Heart right ventricle (tissue), 16 donors: ENCODE results near the gene KSR2. TPM values are rescaled to one million over a fixed set of nuclear protein-coding genes. Genes with fewer than 3 reads are reported as not detected.

Source experiments
- ATAC-seq, 8 donors: fragments of 200-7000 bp; cut with Tn5 transposase; one replicate each; pipeline ENCODE4 v1.9.1; 2020; ENCODE audit warnings: mild to moderate bottlenecking in 8 of 8, moderate library complexity in 8 of 8, moderate number of reproducible peaks in 1 of 8
- DNase-seq, 2 donors: peaks; one replicate each; pipeline ENCODE4 v3.0.0-alpha.2; 2020
- H3K27ac ChIP-seq, 10 donors: fragments of 200-600 bp; sonication (generic) in 2 of 10; one replicate each; pipeline versions ENCODE4 v1.5.0 to v1.8.0; 2020 to 2022; ENCODE audit warnings: mild to moderate bottlenecking in 3 of 10
- H3K27me3 ChIP-seq, 7 donors: fragments of 200-600 bp; one replicate each; pipeline ENCODE4 v1.8.0; 2021 to 2022; ENCODE audit warnings: mild to moderate bottlenecking in 2 of 7
- H3K36me3 ChIP-seq, 9 donors: fragments of 200-600 bp; sonication (generic) in 1 of 9; one replicate each; pipeline versions ENCODE4 v1.5.0 to v1.8.0; 2020 to 2022; ENCODE audit warnings: mild to moderate bottlenecking in 2 of 9
- H3K4me1 ChIP-seq, 9 donors: fragments of 200-600 bp; sonication (generic) in 1 of 9; one replicate each; pipeline versions ENCODE4 v1.5.0 to v1.8.0; 2020 to 2022; ENCODE audit warnings: mild to moderate bottlenecking in 4 of 9
- H3K4me3 ChIP-seq, 10 donors: fragments of 200-600 bp; sonication (generic) in 2 of 10; one replicate each; pipeline versions ENCODE4 v1.5.0 to v1.8.0; 2020 to 2022; ENCODE audit warnings: mild to moderate bottlenecking in 7 of 10, moderate library complexity in 2 of 10
- H3K9me3 ChIP-seq, 11 donors: fragments of 200-600 bp in 10 of 11; sonication (generic) in 2 of 11; one replicate each; pipeline versions ENCODE4 v1.5.0 to v1.8.0; 2013 to 2022; ENCODE audit warnings: mild to moderate bottlenecking in 2 of 11, control low read depth in 1 of 11, moderate library complexity in 1 of 11
- CTCF ChIP-seq, 9 donors: fragments of 200-600 bp; sonication (generic) in 2 of 9; IDR thresholded peaks; one replicate each; pipeline versions ENCODE4 v1.5.0 to v1.8.0; 2021 to 2022; ENCODE audit warnings: antibody characterized with exemption in 9 of 9, mild to moderate bottlenecking in 5 of 9, moderate library complexity in 1 of 9
- WGBS, 2 donors: extraction: QIAGEN DNeasy Blood & Tissue Kit; methylation state at CpG; one replicate each; pipeline ENCODE4 v1.1.7; 2013; ENCODE audit warnings: inconsistent platforms in 1 of 2; 5-methylcytosine and 5-hydroxymethylcytosine counted together
- intact Hi-C, 10 donors: fragments of 100-400 bp; cut with DNase I; formaldehyde crosslinking; loops; one replicate each; pipeline versions ENCODE4 v1.11.1 to v1.14.2; 2022
- polyA plus RNA-seq, 2 donors: library from polyadenylated mRNA; stranded (reverse); fragments of 200-250 nt; gene quantifications; one replicate each; pipeline ENCODE4 v1.2.3, GENCODE V29; 2013
- total RNA-seq, 10 donors: library from RNA; stranded (reverse); fragmentation: NEBNext Ultra II Directional in 3 of 10; extraction: Animal tissue kit (Norgen Biotek cat#: 25700) in 3 of 10; gene quantifications; one replicate each; pipeline versions ENCODE4 v1.2.1 to v1.2.4, GENCODE V29; 2021 to 2023
- donor health status: Arrhythmogenic right ventricular cardiomyopathy.
- donor health status: ischemic (EF 13 %, LVEDD 7.1; RV severe dilation, severe dysfunction).
- donor health status: healthy with polysubstance abuse.
- donor health status: DM: no; HTN: yes; CAD: no.
- donor health status: DM: no; HTN: no; CAD: no.
- donor health status: ischemic (EF 25% LVEDD 6.9; RV normal size, moderate dysfunction).
- donor health status: ischemic (EF 25% LVEDD 5.7; RV mildly dilated, moderate dysfunction).
- donor health status: healthy.
- donor health status: DM: yes; HTN: yes; CAD: no.
- donor health status: Ischemic cardiomyopathy.
- donor health status: ischemic (EF 35%, LVEDD 5.7; RV mildly dilated, moderate dysfunction).
- donor health status: nonischemic (EF 11% LVEDD 7.7; RV severe dilation, severe dysfunction).
- donor health status: DM: yes; HTN: yes; CAD: no.
- donor health status: PGD.
- donor health status: ischemic (EF 29% LVEDD 5.4; RV normal size, mild dysfunction).
- donor health status: nonischemic (EF 23%, LVEDD 6.1; RV moderate dilation, normal function).

Gene KSR2
- total and polyA plus RNA-seq, 12 donors = 0.02 TPM; not detected in 9

- no peak for ATAC-seq
Observed at GRCh38 chr12:117977373-117977772, 8.6 kb upstream of the KSR2 start.

GRCh38 chr12:117975006-117975405, 6.2 kb upstream of the KSR2 start:
- TF ChIP-seq CTCF (IDR thresholded peaks at IDR 0.05) = no peak
- H3K9me3 ChIP-seq = peaks cover 0 to 21% (median 9%) of the 10 kb centered on the region in 11 donors
- no peak for ATAC-seq

More at GRCh38 chr12:117977373-117977772, 8.6 kb upstream of the KSR2 start:
- 92 to 98% methylated on average over 1 of the region's 1 CpG for WGBS, 2 donors
- no peak overlapping the region for H3K4me3 ChIP-seq
- no peaks in the 10 kb centered on the region for H3K36me3 ChIP-seq
- intact Hi-C loops = no loop called here
- TF ChIP-seq CTCF (IDR thresholded peaks at IDR 0.05) = no peak
- no peak for DNase-seq
- H3K4me1 ChIP-seq = no peaks in the 10 kb centered on the region
- peaks cover 0 to 2% (median 0%) of the 10 kb centered on the region in 11 donors for H3K9me3 ChIP-seq
- H3K27ac ChIP-seq = no peak overlapping the region
- peaks cover 0 to 31% (median 7%) of the 10 kb centered on the region in 7 donors for H3K27me3 ChIP-seq

GRCh38 chr12:117972301-117972700, 3.5 kb upstream of the KSR2 start:
- peaks cover 0 to 66% (median 40%) of the 10 kb centered on the region in 7 donors for H3K27me3 ChIP-seq
- 43 to 81% methylated on average over 2 of the region's 2 CpGs for WGBS, 2 donors

More at GRCh38 chr12:117975006-117975405, 6.2 kb upstream of the KSR2 start:
- no peak overlapping the region for H3K4me3 ChIP-seq
- intact Hi-C loops = no loop called here
- no peak overlapping the region for H3K27ac ChIP-seq
- 79 to 85% methylated on average over 3 of the region's 3 CpGs for WGBS, 2 donors
- no peaks in the 10 kb centered on the region for H3K36me3 ChIP-seq
- H3K4me1 ChIP-seq = no peaks in the 10 kb centered on the region
- H3K27me3 ChIP-seq = peaks cover 0 to 39% (median 13%) of the 10 kb centered on the region in 7 donors
- DNase-seq = no peak

GRCh38 chr12:117970334-117970733, 1.5 kb upstream of the KSR2 start:
- Histone ChIP-seq H3K4me3 (no peak overlapping the region), H3K36me3 (no peaks in the 10 kb centered on the region), H3K9me3 (peaks cover 0 to 21% (median 9%) of the 10 kb centered on the region in 11 donors), H3K27ac (no peak overlapping the region), H3K27me3 (peaks cover 0 to 71% (median 52%) of the 10 kb centered on the region in 7 donors), H3K4me1 (peaks cover 0 to 7% (median 0%) of the 10 kb centered on the region in 9 donors)
- WGBS, 2 donors = 85% methylated on average over 4 of the region's 4 CpGs
- TF ChIP-seq CTCF (IDR thresholded peaks at IDR 0.05) = no peak
- intact Hi-C loops = no loop called here
- ATAC-seq (no peak), DNase-seq (no peak)

More at GRCh38 chr12:117972301-117972700, 3.5 kb upstream of the KSR2 start:
- ATAC-seq (no peak), DNase-seq (no peak)
- Histone ChIP-seq H3K4me3 (no peak overlapping the region), H3K27ac (no peak overlapping the region), H3K4me1 (peaks cover 0 to 7% (median 0%) of the 10 kb centered on the region in 9 donors), H3K36me3 (no peaks in the 10 kb centered on the region), H3K9me3 (peaks cover 0 to 21% (median 9%) of the 10 kb centered on the region in 11 donors)
- intact Hi-C loops = no loop called here
- no peak for TF ChIP-seq CTCF (IDR thresholded peaks at IDR 0.05)
